Right lobe of liver (tissue), 4 donors: Measurements from ENCODE around the gene ZMYND8.

Experiments
- POLR2A ChIP-seq: fragments of 450-650 bp; IDR thresholded peaks from one replicate; pipeline ENCODE4 v1.6.1; 2017; ENCODE audit warnings: antibody characterized with exemption, mild to moderate bottlenecking
- TF ChIP-seq, protein P1 (sequence below), 4 donors: fragments of 200-600 bp in 3 of 4; fragments of 450-650 bp in 1 of 4; IDR thresholded peaks; one replicate each; pipeline versions ENCODE4 v1.5.1 to v1.8.0; 2016 to 2022; ENCODE audit warnings: antibody characterized with exemption in 4 of 4, mild to moderate bottlenecking in 2 of 4
- donor health status: DM: no; HTN: no; CAD: no.
- donor health status: DM: no; HTN: no; CAD: no.
- donor health status: DM: no; HTN: yes; CAD: no.

DNA sequence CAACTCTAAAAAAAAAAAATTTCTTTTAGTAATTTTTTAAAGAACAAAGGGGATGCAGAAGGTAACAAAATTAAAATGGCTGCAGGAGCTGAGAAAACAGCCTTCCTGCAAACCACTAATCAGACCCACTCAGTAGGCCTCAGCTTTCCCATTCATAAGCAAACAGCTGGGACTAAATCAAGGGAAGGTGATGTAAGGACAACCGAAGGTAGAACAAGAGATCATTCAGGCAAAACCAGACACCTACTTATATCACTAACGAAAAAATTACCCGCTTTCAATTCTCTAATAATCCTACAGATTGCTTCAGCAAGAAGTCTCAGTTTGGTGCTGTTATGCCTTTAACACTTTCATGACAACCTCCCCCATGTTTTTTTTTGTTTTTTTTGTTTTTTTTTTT, 124.0 kb downstream of the ZMYND8 start:
- no peak for TF ChIP-seq POLR2A
- TF ChIP-seq, protein P1, sequence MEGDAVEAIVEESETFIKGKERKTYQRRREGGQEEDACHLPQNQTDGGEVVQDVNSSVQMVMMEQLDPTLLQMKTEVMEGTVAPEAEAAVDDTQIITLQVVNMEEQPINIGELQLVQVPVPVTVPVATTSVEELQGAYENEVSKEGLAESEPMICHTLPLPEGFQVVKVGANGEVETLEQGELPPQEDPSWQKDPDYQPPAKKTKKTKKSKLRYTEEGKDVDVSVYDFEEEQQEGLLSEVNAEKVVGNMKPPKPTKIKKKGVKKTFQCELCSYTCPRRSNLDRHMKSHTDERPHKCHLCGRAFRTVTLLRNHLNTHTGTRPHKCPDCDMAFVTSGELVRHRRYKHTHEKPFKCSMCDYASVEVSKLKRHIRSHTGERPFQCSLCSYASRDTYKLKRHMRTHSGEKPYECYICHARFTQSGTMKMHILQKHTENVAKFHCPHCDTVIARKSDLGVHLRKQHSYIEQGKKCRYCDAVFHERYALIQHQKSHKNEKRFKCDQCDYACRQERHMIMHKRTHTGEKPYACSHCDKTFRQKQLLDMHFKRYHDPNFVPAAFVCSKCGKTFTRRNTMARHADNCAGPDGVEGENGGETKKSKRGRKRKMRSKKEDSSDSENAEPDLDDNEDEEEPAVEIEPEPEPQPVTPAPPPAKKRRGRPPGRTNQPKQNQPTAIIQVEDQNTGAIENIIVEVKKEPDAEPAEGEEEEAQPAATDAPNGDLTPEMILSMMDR (IDR thresholded peaks at IDR 0.05): no peak
